Mesothelial cell of epicardium (in vitro differentiated cells): ENCODE results near the gene ARMH2. TPM values are rescaled to one million over a fixed set of nuclear protein-coding genes. Genes with fewer than 3 reads are reported as not detected.
"Not testable (repeated sequence)": the region's sequence is repeated elsewhere in the genome, so short reads cannot be mapped to it uniquely, and the experiment has no call there.

Experiments used
- DNase-seq, 2 experiments: peaks; one replicate each; pipeline ENCODE4 v3.0.0; 2021; ENCODE audit warnings: low spot score in 2 of 2; ENCODE audit not compliant: unreplicated experiment in 2 of 2
- H3K27ac Mint-ChIP-seq: 2 replicates; pipeline ENCODE4 v1.8.0; 2021; ENCODE audit warnings: mixed read lengths
- H3K27me3 Mint-ChIP-seq: 2 replicates; pipeline ENCODE4 v1.8.0; 2021; ENCODE audit warnings: low read depth, mixed read lengths
- H3K36me3 Mint-ChIP-seq: 2 replicates; pipeline ENCODE4 v1.8.0; 2021; ENCODE audit warnings: mixed read lengths
- H3K4me1 Mint-ChIP-seq: 2 replicates; pipeline ENCODE4 v1.8.0; 2021; ENCODE audit warnings: mixed read lengths
- H3K4me3 Mint-ChIP-seq: 2 replicates; pipeline ENCODE4 v1.8.0; 2021; ENCODE audit warnings: mild to moderate bottlenecking, moderate library complexity, mixed read lengths
- H3K9me3 Mint-ChIP-seq: 2 replicates; pipeline ENCODE4 v1.8.0; 2021; ENCODE audit warnings: mixed read lengths
- CTCF ChIP-seq: fragments of 200-600 bp; sonication (generic); IDR thresholded peaks from one replicate; pipeline ENCODE4 v1.5.0; 2021; ENCODE audit warnings: antibody characterized with exemption; ENCODE audit not compliant: unreplicated experiment
- total RNA-seq: library from RNA; stranded (reverse); gene quantifications from 3 replicates; pipeline ENCODE4 v1.2.1, GENCODE V29; 2021

ARMH2 gene
- total RNA-seq, 1 donor from 2014 or later, result not detected

DNA sequence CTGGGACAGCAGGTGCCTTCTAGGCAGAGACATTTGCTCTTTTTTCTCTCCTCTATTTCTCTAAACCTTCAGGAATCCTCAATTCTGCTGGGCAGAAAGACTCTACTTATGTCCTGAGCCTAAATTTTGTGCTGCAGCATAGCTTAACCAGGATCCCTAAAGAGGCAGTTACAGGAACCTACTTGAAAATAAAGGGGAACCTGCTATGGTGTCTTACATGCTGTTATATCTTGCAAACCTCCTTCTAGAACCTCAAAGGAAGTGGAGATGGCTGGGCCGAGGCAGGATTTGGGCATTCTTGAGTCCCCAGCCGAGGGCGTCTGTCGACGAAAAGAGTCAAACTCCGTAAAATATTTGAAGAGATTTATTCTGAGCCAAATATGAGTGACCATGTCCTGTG is 41.1 kb downstream of the ARMH2 start:
- DNase-seq, result no peak
- no peak for TF ChIP-seq CTCF
- no peaks in the 10 kb centered on the region for H3K4me1 Mint-ChIP-seq
- no peak overlapping the region for H3K4me3 Mint-ChIP-seq
- no peaks in the 10 kb centered on the region for H3K36me3 Mint-ChIP-seq
- peaks cover 12% of the 10 kb centered on the region for H3K9me3 Mint-ChIP-seq
- H3K27me3 Mint-ChIP-seq, result no peaks in the 10 kb centered on the region
- H3K27ac Mint-ChIP-seq, result no peak overlapping the region

- no peak for DNase-seq
- no peak overlapping the region for H3K4me3 Mint-ChIP-seq
- no peaks in the 10 kb centered on the region for H3K4me1 Mint-ChIP-seq
- no peaks in the 10 kb centered on the region for H3K36me3 Mint-ChIP-seq
- H3K27me3 Mint-ChIP-seq, result no peaks in the 10 kb centered on the region
- H3K27ac Mint-ChIP-seq, result no peak overlapping the region
- peaks cover 12% of the 10 kb centered on the region for H3K9me3 Mint-ChIP-seq
- no peak for TF ChIP-seq CTCF
These were observed 43.4 kb downstream of the ARMH2 start for GRCh38 chr6:24755279-24755678.

- H3K9me3 Mint-ChIP-seq, result peaks cover 12% of the 10 kb centered on the region
- H3K27ac Mint-ChIP-seq, H3K27me3 Mint-ChIP-seq, H3K4me3 Mint-ChIP-seq, H3K36me3 Mint-ChIP-seq, DNase-seq, H3K4me1 Mint-ChIP-seq: not testable (repeated sequence)
These were observed 44.3 kb downstream of the ARMH2 start for GRCh38 chr6:24754378-24754777.

- Mint-ChIP-seq H3K27ac (no peak overlapping the region), H3K36me3 (no peaks in the 10 kb centered on the region)
These were observed 45.2 kb downstream of the ARMH2 start for GRCh38 chr6:24753545-24753944.

GRCh38 chr6:24752917-24753492 is 45.7 kb downstream of the ARMH2 start:
- H3K36me3 Mint-ChIP-seq, result no peaks in the 10 kb centered on the region
- DNase-seq, result no peak
- H3K27me3 Mint-ChIP-seq, result no peaks in the 10 kb centered on the region
- TF ChIP-seq CTCF, result no peak
- peaks cover 12% of the 10 kb centered on the region for H3K9me3 Mint-ChIP-seq
- H3K27ac Mint-ChIP-seq, result no peak overlapping the region
- no peak overlapping the region for H3K4me3 Mint-ChIP-seq
- no peaks in the 10 kb centered on the region for H3K4me1 Mint-ChIP-seq

More at GRCh38 chr6:24753545-24753944, 45.2 kb downstream of the ARMH2 start:
- Mint-ChIP-seq H3K27me3 (no peaks in the 10 kb centered on the region), H3K4me1 (no peaks in the 10 kb centered on the region), H3K9me3 (peaks cover 12% of the 10 kb centered on the region), H3K4me3 (no peak overlapping the region)
- no peak for DNase-seq
- TF ChIP-seq CTCF, result no peak

DNA sequence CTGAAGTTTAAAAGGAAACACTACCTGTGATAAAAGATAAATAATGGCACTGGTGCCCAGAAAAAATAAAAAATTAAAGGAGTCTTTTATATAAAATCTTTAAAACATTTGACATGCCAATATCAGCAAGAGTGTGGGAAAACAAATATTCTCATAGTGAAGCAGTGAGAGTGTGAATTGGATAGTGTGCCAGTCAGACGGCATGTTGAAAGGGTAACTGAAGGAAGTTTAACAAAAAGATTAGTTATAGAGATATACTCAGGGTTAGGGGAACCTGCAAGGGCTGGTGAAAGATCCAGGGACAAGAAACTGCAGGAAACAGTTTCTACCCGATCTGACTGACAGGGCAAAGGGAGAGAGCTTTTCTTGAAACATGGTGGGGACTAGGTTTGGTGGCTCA is 46.2 kb downstream of the ARMH2 start:
- peaks cover 12% of the 10 kb centered on the region for H3K9me3 Mint-ChIP-seq
- no peaks in the 10 kb centered on the region for H3K4me1 Mint-ChIP-seq
- no peaks in the 10 kb centered on the region for H3K27me3 Mint-ChIP-seq
- no peak for TF ChIP-seq CTCF
- no peak for DNase-seq
- H3K4me3 Mint-ChIP-seq, result no peak overlapping the region
- H3K27ac Mint-ChIP-seq, result no peak overlapping the region
- no peaks in the 10 kb centered on the region for H3K36me3 Mint-ChIP-seq

DNA sequence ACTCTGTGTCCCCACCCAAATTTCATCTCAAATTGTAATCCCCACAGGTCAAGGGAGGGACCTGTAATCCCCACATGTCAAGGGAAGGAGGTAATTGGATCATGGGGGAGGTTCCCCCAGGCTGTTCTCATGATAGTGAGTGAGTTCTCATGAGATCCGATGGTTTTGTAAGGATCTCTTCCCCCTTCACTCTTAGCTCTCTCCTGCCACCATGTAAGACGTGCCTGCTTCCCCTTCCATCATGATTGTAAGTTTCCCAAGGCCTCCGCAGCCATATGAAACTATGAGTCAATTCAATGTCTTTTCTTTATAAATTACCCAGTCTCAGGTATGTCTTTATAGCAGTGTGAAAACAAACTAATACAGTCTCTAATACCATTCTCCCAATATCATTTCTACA is 47.8 kb downstream of the ARMH2 start:
- H3K27ac Mint-ChIP-seq, H3K27me3 Mint-ChIP-seq, DNase-seq, H3K36me3 Mint-ChIP-seq, H3K4me1 Mint-ChIP-seq, H3K4me3 Mint-ChIP-seq: not testable (repeated sequence)
- H3K9me3 Mint-ChIP-seq, result peaks cover 12% of the 10 kb centered on the region
